Activated gamma-delta T cell (primary cell): ENCODE results near the gene RAB43.
"Not testable (repeated sequence)": the region's sequence is repeated elsewhere in the genome, so short reads cannot be mapped to it uniquely, and the experiment has no call there.

Experiments
- DNase-seq: peaks from one replicate; lab custom pipeline; 2025; lab: John Stamatoyannopoulos, UW

Gene RAB43

GRCh38 chr3:129122412-129123011 is 908 bp upstream of the RAB43 start:
- DNase-seq, result no peak

- DNase-seq, result peak; percentile 48
These were observed 400 bp downstream of the RAB43 start for GRCh38 chr3:129121016-129121791.

- no peak for DNase-seq
These were observed 1.2 kb downstream of the RAB43 start for GRCh38 chr3:129120254-129121004.

- no peak for DNase-seq
These were observed 2.1 kb downstream of the RAB43 start for GRCh38 chr3:129119365-129120100.

GRCh38 chr3:129118745-129119144 is 2.9 kb downstream of the RAB43 start:
- DNase-seq, result no peak

GRCh38 chr3:129117134-129117533 is 4.5 kb downstream of the RAB43 start:
- DNase-seq, result no peak

- no peak for DNase-seq
These were observed 5.1 kb downstream of the RAB43 start for GRCh38 chr3:129116482-129116946.

GRCh38 chr3:129114455-129114854 is 7.1 kb downstream of the RAB43 start:
- DNase-seq, result no peak

GRCh38 chr3:129112308-129113052 is 9.1 kb downstream of the RAB43 start:
- DNase-seq, result no peak

- DNase-seq, result not testable (repeated sequence)
These were observed 10.4 kb downstream of the RAB43 start for GRCh38 chr3:129111076-129111780.

- no peak for DNase-seq
These were observed 13.8 kb downstream of the RAB43 start for GRCh38 chr3:129107793-129108192.

GRCh38 chr3:129106866-129107565 is 14.6 kb downstream of the RAB43 start:
- no peak for DNase-seq

- no peak for DNase-seq
These were observed 15.3 kb downstream of the RAB43 start for GRCh38 chr3:129106320-129106719.

GRCh38 chr3:129105862-129106261 is 15.7 kb downstream of the RAB43 start:
- DNase-seq, result no peak

- no peak for DNase-seq
These were observed 17.0 kb downstream of the RAB43 start for GRCh38 chr3:129104498-129105079.

- no peak for DNase-seq
These were observed 17.6 kb downstream of the RAB43 start for GRCh38 chr3:129104051-129104450.

- DNase-seq, result no peak
These were observed 18.3 kb downstream of the RAB43 start for GRCh38 chr3:129103296-129103695.

GRCh38 chr3:129101370-129102138 is 20.1 kb downstream of the RAB43 start:
- no peak for DNase-seq

GRCh38 chr3:129100274-129100673 is 21.3 kb downstream of the RAB43 start:
- DNase-seq, result no peak
